Effector memory CD8-positive, alpha-beta T cell (primary cell): ENCODE results near the gene MT4.
A peak's percentile ranks its signal among the peaks of the same experiment; 100 is the strongest.

Experiments used
- ATAC-seq: fragments of 150-1000 bp; cut with Tn5 transposase; replicated peaks from 2 replicates; pipeline ENCODE4 v1.10.0; 2021; ENCODE audit warnings: mild to moderate bottlenecking, moderate library complexity
- DNase-seq, 3 experiments: peaks; one replicate each; pipeline ENCODE4 v3.0.0; 2021
- H3K27ac Mint-ChIP-seq, 2 donors: one replicate each; pipeline ENCODE4 v1.8.0; 2022; ENCODE audit warnings: mild to moderate bottlenecking in 2 of 2, mixed read lengths in 2 of 2, moderate library complexity in 2 of 2
- H3K27me3 Mint-ChIP-seq, 2 donors: one replicate each; pipeline ENCODE4 v1.8.0; 2022; ENCODE audit warnings: mixed read lengths in 2 of 2
- H3K36me3 Mint-ChIP-seq: one replicate; pipeline ENCODE4 v1.8.0; 2022; ENCODE audit warnings: mild to moderate bottlenecking, moderate library complexity, mixed read lengths; ENCODE audit not compliant: insufficient read depth
- H3K4me1 Mint-ChIP-seq, 2 donors: one replicate each; pipeline ENCODE4 v1.8.0; 2022; ENCODE audit warnings: low read depth in 2 of 2, mixed read lengths in 2 of 2
- H3K4me3 Mint-ChIP-seq, 2 donors: one replicate each; pipeline ENCODE4 v1.8.0; 2022; ENCODE audit warnings: mild to moderate bottlenecking in 2 of 2, mixed read lengths in 2 of 2, moderate library complexity in 2 of 2
- H3K9me3 Mint-ChIP-seq, 2 donors: one replicate each; pipeline ENCODE4 v1.8.0; 2022; ENCODE audit warnings: mixed read lengths in 2 of 2

Gene MT4

DNA sequence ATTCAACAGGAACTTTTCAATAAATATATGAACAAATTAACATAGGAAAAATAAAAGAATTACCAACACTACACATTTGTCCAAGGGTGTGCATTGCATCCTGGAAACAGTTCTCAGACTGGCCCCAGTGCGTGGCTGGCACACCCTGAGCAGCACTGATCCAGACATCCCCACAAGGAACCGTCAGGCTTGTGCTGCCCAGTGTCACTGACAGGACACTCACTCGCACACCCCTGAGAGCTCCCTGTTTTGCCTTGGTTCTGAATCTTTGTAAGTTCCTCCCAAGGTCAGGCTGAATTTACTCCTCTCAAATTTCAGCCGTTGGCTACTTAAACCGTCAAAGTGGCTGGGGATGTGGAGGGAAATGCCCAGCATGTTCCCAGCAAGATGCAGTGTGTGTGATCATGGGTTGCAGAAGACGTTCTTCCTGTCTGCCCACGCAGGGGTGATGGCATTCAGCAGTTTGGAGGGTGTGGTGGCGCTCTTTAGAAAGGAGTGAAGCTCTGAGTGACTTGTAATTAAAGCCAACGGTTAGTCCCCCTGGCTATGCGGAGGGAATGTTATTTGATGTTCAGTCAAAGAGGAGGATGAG, 45.2 kb downstream of the MT4 start:
- ATAC-seq (peak; percentile 51), DNase-seq (peak; percentile 38 to 63 (median 42))
- Mint-ChIP-seq H3K36me3 (no peaks in the 10 kb centered on the region), H3K4me3 (peak overlapping the region; percentile 88 to 98), H3K9me3 (peaks cover 0 to 2% of the 10 kb centered on the region in 2 donors), H3K27ac (peak overlapping the region; percentile 90 to 99), H3K4me1 (peaks cover 29 to 44% of the 10 kb centered on the region in 2 donors), H3K27me3 (no peaks in the 10 kb centered on the region)

DNA sequence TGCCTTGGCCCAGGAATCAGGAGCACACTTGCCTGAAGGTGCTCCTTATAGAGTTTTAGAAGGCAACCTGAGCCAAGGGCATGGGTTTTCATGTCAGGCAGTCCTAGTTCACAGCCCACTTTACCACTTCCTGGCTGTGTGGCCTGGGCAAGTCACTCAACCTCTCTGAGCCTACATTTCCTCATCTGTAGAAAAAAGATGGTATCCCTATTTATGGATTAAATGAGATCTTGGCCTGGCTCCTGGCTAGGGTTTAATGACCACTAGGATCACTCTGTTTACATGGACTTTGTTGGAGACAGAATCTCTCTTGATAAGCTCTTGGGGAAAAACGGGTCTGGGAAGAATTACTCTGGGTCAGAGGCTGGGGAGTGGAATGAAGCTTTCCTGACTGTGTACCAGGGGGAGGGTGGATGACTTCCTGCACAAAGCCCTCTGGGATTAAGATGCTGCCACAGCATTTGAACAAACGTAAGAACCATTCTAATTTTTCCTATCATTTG, 45.8 kb downstream of the MT4 start:
- no peak for DNase-seq
- no peaks in the 10 kb centered on the region for H3K36me3 Mint-ChIP-seq
- peak overlapping the region; percentile 90 to 99 for H3K27ac Mint-ChIP-seq
- H3K27me3 Mint-ChIP-seq, result no peaks in the 10 kb centered on the region
- ATAC-seq, result no peak
- H3K4me3 Mint-ChIP-seq, result peak overlapping the region; percentile 88 to 98
- peaks cover 0 to 2% of the 10 kb centered on the region in 2 donors for H3K9me3 Mint-ChIP-seq
- H3K4me1 Mint-ChIP-seq, result peaks cover 29 to 44% of the 10 kb centered on the region in 2 donors

DNA sequence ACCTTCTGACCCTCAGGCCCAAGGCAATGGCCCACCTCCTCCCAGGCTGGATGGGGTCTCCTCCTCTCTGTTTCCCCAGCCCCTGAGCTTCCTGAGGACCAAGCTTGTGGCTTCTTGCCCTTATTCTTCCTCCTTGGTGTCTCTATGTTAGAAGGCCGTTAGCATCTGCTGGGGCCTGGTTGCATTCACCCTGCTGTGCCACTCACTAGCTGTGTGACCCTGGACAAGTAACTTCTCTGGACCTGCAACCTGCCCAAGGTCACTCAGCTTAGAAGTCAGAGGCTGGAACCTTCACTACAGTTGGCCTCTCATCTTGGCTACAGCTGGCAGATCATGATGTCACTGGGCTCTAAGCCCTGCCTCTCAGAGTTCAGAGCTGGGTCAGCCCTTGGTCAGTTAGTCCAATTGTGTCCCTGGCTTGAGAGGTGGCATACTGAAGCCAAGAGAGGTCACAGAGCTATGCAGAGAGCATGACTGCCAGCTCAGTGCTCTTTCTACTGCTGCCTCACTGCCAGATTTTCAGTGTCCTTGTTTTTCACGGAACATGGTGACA, 46.5 kb downstream of the MT4 start:
- ATAC-seq (no peak), DNase-seq (no peak)
- Mint-ChIP-seq H3K27ac (peak overlapping the region; percentile 90 to 99), H3K4me3 (peak overlapping the region; percentile 54 to 88), H3K36me3 (no peaks in the 10 kb centered on the region), H3K4me1 (peaks cover 29 to 44% of the 10 kb centered on the region in 2 donors), H3K9me3 (peaks cover 0 to 2% of the 10 kb centered on the region in 2 donors), H3K27me3 (peaks cover 0 to under 1% of the 10 kb centered on the region in 2 donors)

DNA sequence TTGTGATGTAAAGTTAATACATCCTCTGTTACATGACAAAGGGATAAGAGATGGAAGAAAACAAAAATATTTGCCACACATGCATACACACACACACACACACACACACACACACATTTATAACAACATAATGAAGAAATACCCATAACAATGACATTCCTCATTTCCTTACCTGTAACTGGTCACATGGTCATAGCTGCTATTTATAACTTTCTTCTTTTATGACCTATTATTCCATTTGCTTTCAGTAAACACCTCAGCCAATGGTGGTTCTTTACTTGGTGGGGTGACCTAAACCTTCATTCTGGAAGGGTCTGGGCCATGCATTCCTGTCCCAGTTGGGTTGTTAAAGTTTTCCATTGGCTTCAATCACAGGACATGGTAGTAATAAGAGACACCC, 48.8 kb downstream of the MT4 start:
- ATAC-seq (no peak), DNase-seq (no peak)
- Mint-ChIP-seq H3K4me3 (no peak overlapping the region), H3K9me3 (peaks cover 0 to 2% of the 10 kb centered on the region in 2 donors), H3K27ac (no peak overlapping the region), H3K27me3 (peaks cover 0 to 24% of the 10 kb centered on the region in 2 donors), H3K4me1 (peaks cover 23 to 31% of the 10 kb centered on the region in 2 donors), H3K36me3 (no peaks in the 10 kb centered on the region)

DNA sequence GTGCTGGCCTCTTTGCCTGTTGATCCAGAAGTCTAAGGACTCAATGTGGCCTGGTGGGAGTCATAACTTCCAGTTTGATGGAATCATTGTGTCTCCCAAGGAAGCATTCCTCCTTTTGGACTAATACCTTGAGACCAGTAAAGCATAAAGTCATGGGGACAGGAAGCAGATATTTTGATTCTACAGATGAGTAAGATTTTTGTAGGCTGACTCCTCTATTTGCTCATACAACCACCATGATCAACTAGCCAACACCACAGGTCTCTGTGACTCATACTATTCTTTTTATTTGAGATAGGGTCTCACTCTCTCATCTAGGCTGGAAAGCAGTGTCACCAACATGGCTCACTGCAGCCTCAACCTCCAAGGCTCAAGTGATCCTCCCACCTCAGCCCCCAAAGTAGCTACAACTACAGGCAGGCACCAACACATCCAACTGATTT, 49.7 kb downstream of the MT4 start:
- Mint-ChIP-seq H3K27ac (no peak overlapping the region), H3K9me3 (peaks cover 0 to 2% of the 10 kb centered on the region in 2 donors), H3K4me1 (peaks cover 16 to 23% of the 10 kb centered on the region in 2 donors), H3K36me3 (no peaks in the 10 kb centered on the region), H3K27me3 (peaks cover 0 to 33% of the 10 kb centered on the region in 2 donors), H3K4me3 (no peak overlapping the region)
- DNase-seq (no peak), ATAC-seq (no peak)

DNA sequence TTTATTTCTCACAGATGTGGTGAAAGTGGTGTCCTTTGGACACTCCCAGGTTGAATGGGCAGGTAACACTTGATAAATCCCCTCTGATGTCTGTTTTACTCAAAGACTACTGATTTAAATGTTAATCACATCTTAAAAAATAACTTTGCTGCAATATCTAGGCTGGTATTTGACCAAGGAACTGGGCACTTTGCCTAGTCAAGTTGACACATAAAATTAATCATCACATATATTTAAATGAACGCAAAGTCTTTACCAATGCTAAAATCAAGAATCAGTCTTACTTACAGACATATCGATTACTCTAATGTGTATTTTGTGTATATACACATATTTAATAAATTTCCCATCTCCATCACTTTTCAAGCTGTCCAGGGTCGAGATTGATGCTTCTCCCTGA, 50.5 kb downstream of the MT4 start:
- peaks cover 0 to 2% of the 10 kb centered on the region in 2 donors for H3K9me3 Mint-ChIP-seq
- ATAC-seq (no peak), DNase-seq (no peak)
- H3K4me3 Mint-ChIP-seq, result no peak overlapping the region
- no peaks in the 10 kb centered on the region for H3K36me3 Mint-ChIP-seq
- no peak overlapping the region for H3K27ac Mint-ChIP-seq
- peaks cover 0 to 36% of the 10 kb centered on the region in 2 donors for H3K27me3 Mint-ChIP-seq
- peaks cover 11 to 15% of the 10 kb centered on the region in 2 donors for H3K4me1 Mint-ChIP-seq

DNA sequence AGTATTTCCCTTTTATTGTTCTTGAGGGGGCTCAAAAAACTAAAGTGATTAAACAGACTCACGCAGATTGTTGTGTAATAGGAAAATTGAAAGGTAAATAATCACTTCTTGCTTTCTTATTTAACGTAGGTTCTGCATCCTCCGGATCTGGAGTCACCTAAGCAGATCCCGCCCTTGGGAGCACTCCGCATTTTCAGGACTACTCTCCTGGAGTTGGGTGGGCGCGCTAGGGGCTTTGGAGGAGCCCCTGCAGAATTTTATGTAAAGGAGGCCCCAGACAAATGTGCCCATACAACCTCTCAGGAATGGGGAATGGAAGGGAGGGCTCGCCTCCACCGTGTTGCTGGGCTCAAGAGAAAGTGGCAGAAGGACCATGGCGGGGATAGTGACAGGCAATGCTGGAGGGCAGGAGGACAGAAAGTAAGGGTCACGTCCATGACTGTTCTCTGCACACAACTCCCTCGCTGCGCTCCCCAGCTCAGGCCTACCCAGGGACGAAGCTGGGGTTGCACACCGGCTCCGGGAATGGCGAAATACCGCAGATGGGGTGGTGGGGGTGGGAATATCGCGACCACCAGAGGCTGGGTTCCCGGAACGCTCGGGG, 51.8 kb downstream of the MT4 start:
- no peaks in the 10 kb centered on the region for H3K36me3 Mint-ChIP-seq
- H3K27me3 Mint-ChIP-seq, result peaks cover 0 to 36% of the 10 kb centered on the region in 2 donors
- no peaks in the 10 kb centered on the region for H3K9me3 Mint-ChIP-seq
- H3K4me3 Mint-ChIP-seq, result peak overlapping the region; percentile 48 to 62
- H3K4me1 Mint-ChIP-seq, result peaks cover 0 to 4% of the 10 kb centered on the region in 2 donors
- ATAC-seq (no peak), DNase-seq (no peak)
- no peak overlapping the region for H3K27ac Mint-ChIP-seq

DNA sequence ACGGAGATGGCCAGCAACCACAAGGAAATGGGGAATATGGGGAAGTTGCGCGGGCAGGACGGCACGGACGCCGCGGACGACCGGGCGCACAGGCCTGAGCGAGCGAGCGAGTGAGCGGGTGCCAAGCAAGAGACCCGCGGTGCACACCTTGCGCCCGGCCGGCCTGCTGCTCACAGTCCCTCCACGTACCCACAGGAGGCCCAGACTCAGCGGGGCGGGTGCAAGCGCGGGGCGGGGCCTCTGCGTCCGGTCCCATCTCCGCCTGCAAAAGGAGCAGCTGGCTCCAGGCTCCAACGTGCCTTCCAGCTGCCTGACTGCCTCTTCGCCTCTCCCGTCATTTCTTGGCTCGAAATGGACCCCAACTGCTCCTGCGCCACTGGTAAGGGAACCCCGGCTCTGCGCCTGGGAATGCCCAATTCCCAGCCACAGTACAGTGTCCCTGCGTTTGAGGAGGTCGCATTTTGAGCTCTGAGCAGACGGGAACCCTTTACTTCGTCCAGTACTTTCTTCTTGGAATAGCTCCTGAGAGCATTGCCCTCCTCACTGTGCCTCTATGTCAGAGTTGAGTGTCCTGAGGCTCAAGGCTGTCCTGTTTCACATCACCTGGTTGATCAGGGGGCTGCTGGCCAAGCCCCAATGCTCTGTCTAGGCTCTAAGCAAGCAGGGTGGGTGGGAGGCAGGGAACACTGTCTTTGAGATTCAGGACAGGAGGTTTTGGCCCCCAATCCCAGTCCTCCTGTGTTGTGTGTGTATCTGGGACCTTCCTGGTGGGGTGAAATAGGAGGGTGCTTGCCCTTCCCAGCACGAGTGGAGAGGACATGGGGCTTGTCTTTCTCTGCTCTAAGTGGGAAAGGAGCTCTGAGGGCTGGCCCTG, 52.6 kb downstream of the MT4 start:
- Mint-ChIP-seq H3K4me1 (peaks cover 0 to 4% of the 10 kb centered on the region in 2 donors), H3K36me3 (no peaks in the 10 kb centered on the region), H3K27me3 (peaks cover 0 to 36% of the 10 kb centered on the region in 2 donors), H3K27ac (no peak overlapping the region), H3K4me3 (peak overlapping the region; percentile 48 to 62), H3K9me3 (no peaks in the 10 kb centered on the region)
- peak; percentile 97 for ATAC-seq
- peak in 1 of 3 experiments; percentile 29 for DNase-seq

DNA sequence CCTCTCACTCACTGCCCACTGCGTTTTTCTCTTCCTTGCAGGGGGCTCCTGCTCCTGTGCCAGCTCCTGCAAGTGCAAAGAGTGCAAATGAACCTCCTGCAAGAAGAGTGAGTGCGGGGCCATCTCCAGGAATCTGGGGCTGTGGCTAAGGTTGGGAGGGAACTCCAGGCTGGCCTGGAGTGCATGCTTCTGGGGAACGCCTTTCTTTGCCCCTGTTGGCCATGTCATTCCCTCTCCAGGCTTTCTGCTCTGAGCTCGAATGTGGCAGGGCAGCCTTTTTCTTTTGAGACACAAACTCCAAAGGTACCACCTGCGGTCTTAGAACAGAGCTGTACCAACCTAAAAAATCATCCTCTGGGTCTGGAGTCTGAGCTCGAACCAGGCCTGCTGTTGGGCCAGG, 53.3 kb downstream of the MT4 start:
- Mint-ChIP-seq H3K36me3 (peaks cover under 1% of the 10 kb centered on the region), H3K27me3 (peaks cover 0 to 36% of the 10 kb centered on the region in 2 donors), H3K4me1 (peaks cover 0 to 4% of the 10 kb centered on the region in 2 donors), H3K4me3 (no peak overlapping the region), H3K9me3 (no peaks in the 10 kb centered on the region), H3K27ac (no peak overlapping the region)
- no peak for DNase-seq
- no peak for ATAC-seq
